ENCODE data around the gene GPR75.

Gene GPR75

DNA sequence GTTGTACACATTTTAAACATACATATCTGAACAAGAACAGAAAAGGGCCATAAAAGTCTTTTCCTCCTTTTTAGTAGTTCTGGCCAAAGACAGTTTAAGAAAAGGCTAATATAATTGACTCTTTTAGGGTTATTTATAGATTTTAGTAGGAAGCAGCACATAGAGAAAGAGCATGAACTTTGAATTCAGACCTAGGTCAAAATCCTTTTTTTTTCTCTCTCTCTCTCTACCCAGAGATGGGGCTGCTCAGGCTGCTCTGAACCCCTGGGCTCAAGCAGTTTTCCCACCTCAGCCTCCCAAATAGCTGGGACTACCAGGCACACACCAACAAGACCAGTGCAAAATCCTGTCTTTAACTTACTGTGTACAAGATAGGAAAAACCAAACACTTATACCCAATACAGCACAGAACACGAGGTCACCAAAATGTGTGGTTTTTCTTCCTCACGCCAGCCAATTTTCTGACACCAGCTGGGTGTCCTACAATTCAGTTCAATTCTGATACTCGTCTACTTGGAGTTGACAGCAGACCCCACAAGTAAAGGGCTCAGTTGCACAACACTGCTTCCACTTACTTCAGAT lies 40.8 kb downstream of the GPR75 start:
- WGBS (ENCODE audit: extremely low coverage, insufficient coverage, low lambda C conversion rate): no CpG with 5 or more reads among the region's 3 CpGs
- DNase-seq: no peak
- H3K27me3 ChIP-seq (ENCODE audit: insufficient read depth, low read length, poor library complexity): no peaks in the 10 kb centered on the region
- no peaks in the 10 kb centered on the region for H3K79me2 ChIP-seq (ENCODE audit: control insufficient read depth, insufficient read depth, low read length)
- H4K8ac ChIP-seq (ENCODE audit: low read depth, low read length): no peak overlapping the region
- H3K4me2 ChIP-seq (ENCODE audit: low read length): no peak overlapping the region
- no peak overlapping the region for H2BK5ac ChIP-seq (ENCODE audit: low read length)
- no peak overlapping the region for H2AK5ac ChIP-seq (ENCODE audit: low read length)
- H3K18ac ChIP-seq (ENCODE audit: low read length): no peak overlapping the region
- no peak overlapping the region for H3K56ac ChIP-seq (ENCODE audit: low read length)
- H3K4me3 ChIP-seq (ENCODE audit: low read length): no peak overlapping the region
- no peak overlapping the region for H4K5ac ChIP-seq (ENCODE audit: low read length)
- no peaks in the 10 kb centered on the region for H3K36me3 ChIP-seq (ENCODE audit: control insufficient read depth, insufficient read depth, low read length)
- no peak overlapping the region for H3K23ac ChIP-seq (ENCODE audit: low read length)
- no peaks in the 10 kb centered on the region for H3K4me1 ChIP-seq (ENCODE audit: control insufficient read depth, low read depth, low read length)
- H2BK15ac ChIP-seq (replicated peaks; ENCODE audit: low read depth): no peak overlapping the region
- H3K9ac ChIP-seq (ENCODE audit: low read length): no peak overlapping the region
- no peaks in the 10 kb centered on the region for H3K79me1 ChIP-seq (ENCODE audit: low read length)
- H3K4ac ChIP-seq (ENCODE audit: low read depth, low read length): no peak overlapping the region
- H2BK120ac ChIP-seq (ENCODE audit: low read depth, low read length): no peak overlapping the region
- H3K27ac ChIP-seq (ENCODE audit: low read depth, low read length): no peak overlapping the region

DNA sequence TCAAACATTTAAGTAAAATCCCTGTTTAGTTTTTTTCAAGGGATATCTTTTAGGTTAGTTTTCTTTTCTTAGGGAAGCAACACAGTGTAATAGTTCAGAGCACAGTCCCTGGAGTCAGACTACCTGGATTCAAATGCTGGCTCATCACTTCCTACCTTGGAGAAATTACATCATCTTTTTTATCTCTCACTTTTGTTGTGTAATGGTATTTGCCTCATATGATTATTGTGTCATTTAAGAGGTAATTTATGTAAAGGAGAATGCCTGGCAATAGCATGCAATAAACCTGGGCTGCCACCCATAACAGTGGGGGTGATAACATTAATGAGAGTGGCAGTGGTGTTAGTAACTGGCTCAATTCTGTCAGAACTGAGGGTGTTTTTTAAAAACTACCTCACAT lies 46.6 kb downstream of the GPR75 start:
- no peaks in the 10 kb centered on the region for H3K36me3 ChIP-seq (ENCODE audit: control insufficient read depth, insufficient read depth, low read length)
- no peak overlapping the region for H3K23ac ChIP-seq (ENCODE audit: low read length)
- H3K9ac ChIP-seq (ENCODE audit: low read length): no peak overlapping the region
- H4K8ac ChIP-seq (ENCODE audit: low read depth, low read length): no peak overlapping the region
- no peak overlapping the region for H3K18ac ChIP-seq (ENCODE audit: low read length)
- no peaks in the 10 kb centered on the region for H3K27me3 ChIP-seq (ENCODE audit: insufficient read depth, low read length, poor library complexity)
- H2BK5ac ChIP-seq (ENCODE audit: low read length): no peak overlapping the region
- DNase-seq: no peak
- H3K27ac ChIP-seq (ENCODE audit: low read depth, low read length): no peak overlapping the region
- no peak overlapping the region for H3K4ac ChIP-seq (ENCODE audit: low read depth, low read length)
- no peak overlapping the region for H3K4me2 ChIP-seq (ENCODE audit: low read length)
- H4K5ac ChIP-seq (ENCODE audit: low read length): no peak overlapping the region
- no peaks in the 10 kb centered on the region for H3K79me1 ChIP-seq (ENCODE audit: low read length)
- no peak overlapping the region for H2BK120ac ChIP-seq (ENCODE audit: low read depth, low read length)
- H3K79me2 ChIP-seq (ENCODE audit: control insufficient read depth, insufficient read depth, low read length): no peaks in the 10 kb centered on the region
- H2AK5ac ChIP-seq (ENCODE audit: low read length): no peak overlapping the region
- no peaks in the 10 kb centered on the region for H3K4me1 ChIP-seq (ENCODE audit: control insufficient read depth, low read depth, low read length)
- H2BK15ac ChIP-seq (replicated peaks; ENCODE audit: low read depth): no peak overlapping the region
- no peak overlapping the region for H3K56ac ChIP-seq (ENCODE audit: low read length)
- H3K4me3 ChIP-seq (ENCODE audit: low read length): no peak overlapping the region

DNA sequence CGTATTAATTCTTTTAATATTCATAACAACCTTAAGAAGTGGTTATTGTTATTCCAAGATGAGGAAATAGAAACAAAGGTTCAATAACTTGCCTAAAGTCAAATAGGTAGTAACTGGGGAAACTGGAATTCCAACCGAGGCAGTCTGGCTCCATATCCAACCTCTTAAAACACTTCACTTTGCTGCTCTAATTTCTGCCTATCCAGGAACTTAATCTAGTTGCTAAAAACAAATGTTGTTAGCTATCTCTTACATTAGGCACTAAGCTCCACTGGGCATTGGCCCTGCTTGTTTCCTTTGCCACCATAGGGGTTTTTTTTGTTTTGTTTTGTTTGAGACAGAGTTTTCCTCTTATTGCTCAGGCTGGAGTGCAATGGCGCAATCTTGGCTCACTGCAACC lies 48.2 kb downstream of the GPR75 start:
- Histone ChIP-seq H3K27me3 (ENCODE audit: insufficient read depth, low read length, poor library complexity) (no peaks in the 10 kb centered on the region), H3K23ac (ENCODE audit: low read length) (no peak overlapping the region), H2BK15ac (replicated peaks; ENCODE audit: low read depth) (no peak overlapping the region), H3K4ac (ENCODE audit: low read depth, low read length) (no peak overlapping the region), H3K4me1 (ENCODE audit: control insufficient read depth, low read depth, low read length) (no peaks in the 10 kb centered on the region), H3K9ac (ENCODE audit: low read length) (no peak overlapping the region), H3K56ac (ENCODE audit: low read length) (no peak overlapping the region), H4K8ac (ENCODE audit: low read depth, low read length) (no peak overlapping the region), H3K79me1 (ENCODE audit: low read length) (no peaks in the 10 kb centered on the region), H3K36me3 (ENCODE audit: control insufficient read depth, insufficient read depth, low read length) (no peaks in the 10 kb centered on the region), H3K79me2 (ENCODE audit: control insufficient read depth, insufficient read depth, low read length) (no peaks in the 10 kb centered on the region), H3K4me3 (ENCODE audit: low read length) (no peak overlapping the region), H3K27ac (ENCODE audit: low read depth, low read length) (no peak overlapping the region), H3K4me2 (ENCODE audit: low read length) (no peak overlapping the region), H3K18ac (ENCODE audit: low read length) (no peak overlapping the region), H2BK120ac (ENCODE audit: low read depth, low read length) (no peak overlapping the region), H2BK5ac (ENCODE audit: low read length) (no peak overlapping the region), H4K5ac (ENCODE audit: low read length) (no peak overlapping the region), H2AK5ac (ENCODE audit: low read length) (no peak overlapping the region)
- no CpG with 5 or more reads among the region's 3 CpGs for WGBS (ENCODE audit: extremely low coverage, insufficient coverage, low lambda C conversion rate)
- no peak for DNase-seq

Small RNAs within 50 kb of the gene (small RNA-seq; reads per million reads assigned to genes)
- gene MIR3682 (ENCODE audit: insufficient read depth): 0.72 reads per million

All from mesendoderm (in vitro differentiated cells).